NCI-H2196 treated with DMSO at 0.1 percent for 48 hours (cell line): ENCODE data around the gene TRPM5.

ENCODE experiments used
- DNase-seq: peaks from one replicate; lab custom pipeline; 2025; ENCODE audit not compliant: unreplicated experiment; lab: John Stamatoyannopoulos, UW

The TRPM5 gene

DNA sequence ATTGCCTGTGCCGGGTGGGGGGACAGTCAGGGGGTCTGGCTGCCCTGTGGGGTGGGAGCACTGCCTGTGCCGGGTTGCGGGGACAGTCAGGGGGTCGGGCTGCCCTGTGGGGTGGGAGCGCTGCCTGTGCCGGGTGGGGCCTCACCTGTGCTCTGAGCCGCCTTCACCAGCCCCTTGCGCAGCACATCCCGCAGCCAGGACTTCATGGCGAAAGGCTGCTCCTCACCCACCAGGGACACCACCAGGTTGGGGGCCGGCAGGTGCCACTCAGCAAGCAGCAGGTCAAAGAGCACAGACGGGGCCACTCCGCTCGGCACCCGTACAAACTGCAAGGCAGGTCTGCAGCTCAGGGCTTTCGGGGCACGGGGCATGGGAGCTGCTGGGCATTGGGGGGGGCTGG, 22.3 kb downstream of the TRPM5 start:
- DNase-seq, result no peak

GRCh38 chr11:2421226-2421994, 22.9 kb downstream of the TRPM5 start:
- DNase-seq, result no peak

DNA sequence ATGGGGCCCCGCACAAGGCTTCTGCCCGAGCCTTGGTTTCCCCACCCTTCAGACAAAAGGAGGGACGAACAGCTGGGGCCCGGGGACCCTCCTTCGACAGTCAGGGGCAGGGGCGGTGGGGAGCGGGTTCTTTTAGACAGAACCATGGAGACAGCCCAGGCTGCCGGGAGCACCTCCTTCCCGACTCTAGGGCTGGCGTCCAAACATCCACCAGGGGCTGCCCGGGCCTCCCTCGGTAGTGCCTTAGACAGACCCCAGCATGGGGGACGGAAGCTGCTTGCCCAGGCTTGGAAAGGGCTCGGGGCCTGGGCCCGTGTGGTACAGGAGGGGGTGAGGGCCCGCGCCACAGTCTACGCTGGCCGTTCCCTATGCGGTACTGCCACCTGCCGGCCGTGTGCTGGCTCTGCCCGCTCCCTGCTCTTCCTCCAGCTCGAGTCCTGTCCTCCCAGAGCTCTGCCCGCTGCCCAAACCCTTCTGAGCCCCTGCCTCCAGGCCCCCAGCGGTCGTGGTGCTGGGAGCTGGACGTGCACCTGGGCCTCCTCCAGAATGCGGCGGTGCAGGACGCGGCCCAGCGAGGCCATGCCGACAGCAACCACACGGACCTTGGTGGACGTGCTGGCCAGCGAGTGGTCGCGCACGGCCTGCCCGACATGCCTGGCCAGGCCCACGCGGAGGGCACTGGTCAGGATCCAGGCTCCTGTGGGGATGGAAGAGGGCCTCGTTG, 23.6 kb downstream of the TRPM5 start:
- DNase-seq, result peak; percentile 74

- peak; percentile 52 for DNase-seq
Measured at GRCh38 chr11:2419638-2420501, 24.4 kb downstream of the TRPM5 start.

- no peak for DNase-seq
Measured at GRCh38 chr11:2418693-2419360, 25.5 kb downstream of the TRPM5 start.

GRCh38 chr11:2417856-2418692, 26.2 kb downstream of the TRPM5 start:
- DNase-seq, result no peak

GRCh38 chr11:2416765-2417164, 27.5 kb downstream of the TRPM5 start:
- DNase-seq, result no peak

GRCh38 chr11:2415601-2416380, 28.5 kb downstream of the TRPM5 start:
- no peak for DNase-seq

DNA sequence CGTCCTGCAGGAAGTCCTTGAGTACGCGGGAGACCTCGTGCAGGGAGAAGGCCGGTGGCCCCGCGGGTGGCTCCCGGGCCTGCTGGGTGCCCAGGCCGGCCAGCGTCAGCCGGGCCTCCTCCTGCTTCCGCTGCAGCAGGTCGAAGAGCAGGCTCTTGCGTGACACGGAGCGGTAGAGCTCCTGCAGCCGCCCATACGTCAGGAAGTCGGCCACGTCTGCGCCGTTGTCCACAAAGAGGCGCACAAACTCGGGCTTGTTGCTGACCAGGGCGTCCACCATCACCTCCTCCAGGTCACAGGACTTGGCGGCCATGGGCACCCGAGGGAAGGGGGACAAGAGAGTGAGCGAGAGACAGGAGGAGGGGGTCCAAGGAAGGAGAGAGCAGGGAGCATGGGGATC, 29.1 kb downstream of the TRPM5 start:
- no peak for DNase-seq

GRCh38 chr11:2414616-2415015, 29.7 kb downstream of the TRPM5 start:
- DNase-seq, result no peak

DNA sequence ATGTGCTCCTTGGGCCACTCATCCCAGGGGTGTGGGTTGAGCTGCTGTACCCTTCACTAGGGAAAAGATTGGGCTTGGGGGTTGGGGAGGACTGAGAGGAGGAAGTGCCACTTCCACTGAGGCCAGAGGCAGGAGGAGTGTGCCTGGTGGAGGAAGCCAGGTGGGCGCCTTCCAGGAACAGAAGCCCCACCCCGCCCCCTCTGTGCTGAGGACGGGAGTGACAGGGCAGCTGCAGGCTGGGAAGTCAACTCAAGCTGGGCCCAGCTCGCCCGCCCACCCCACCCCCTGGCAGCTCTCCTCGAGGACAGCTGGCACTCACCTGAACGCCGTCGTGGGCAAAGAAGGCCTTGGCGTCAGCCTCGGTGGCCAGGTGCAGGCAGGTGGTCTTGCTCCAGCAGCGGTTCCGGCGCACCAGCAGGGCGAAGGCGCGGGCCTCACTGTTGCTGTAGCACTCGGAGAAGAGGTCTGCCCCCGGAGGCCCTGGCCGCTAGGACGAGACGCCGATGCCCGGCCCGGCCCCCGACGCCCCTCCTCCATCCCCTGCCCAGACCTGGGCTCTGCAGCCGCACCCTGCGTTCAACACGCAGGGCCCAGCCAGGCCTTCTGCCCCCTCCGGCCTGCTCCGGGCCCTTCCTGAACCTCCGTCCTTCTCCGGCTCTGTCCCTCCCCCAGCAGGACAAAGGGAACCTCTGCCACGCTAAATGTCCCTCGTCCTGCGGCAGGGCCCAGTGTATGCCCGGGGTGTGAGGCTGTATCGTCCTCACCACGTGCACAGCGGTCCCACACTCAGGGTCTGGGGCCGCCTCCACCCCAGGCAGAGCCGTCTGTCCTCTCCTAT, 30.4 kb downstream of the TRPM5 start:
- no peak for DNase-seq

DNA sequence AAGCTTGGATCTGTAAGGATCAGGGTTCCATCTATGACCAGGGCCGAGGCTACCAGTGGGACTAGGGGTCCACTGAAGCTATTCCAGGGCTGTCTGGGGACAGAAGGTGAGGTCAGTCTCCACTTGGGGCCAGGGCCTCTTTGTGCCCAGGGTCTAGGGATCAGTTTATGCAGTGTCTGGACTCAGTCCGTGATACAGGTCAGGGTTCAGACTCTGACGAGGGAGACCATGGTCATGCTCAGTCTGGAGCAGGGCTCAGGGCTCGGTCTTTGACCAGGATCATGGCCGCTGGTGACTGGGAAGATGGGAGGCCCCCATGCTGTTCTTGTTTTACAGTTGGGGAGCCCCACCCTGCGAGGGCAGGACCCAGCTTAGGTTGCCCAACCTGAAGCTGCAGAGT, 32.0 kb downstream of the TRPM5 start:
- DNase-seq, result no peak

DNA sequence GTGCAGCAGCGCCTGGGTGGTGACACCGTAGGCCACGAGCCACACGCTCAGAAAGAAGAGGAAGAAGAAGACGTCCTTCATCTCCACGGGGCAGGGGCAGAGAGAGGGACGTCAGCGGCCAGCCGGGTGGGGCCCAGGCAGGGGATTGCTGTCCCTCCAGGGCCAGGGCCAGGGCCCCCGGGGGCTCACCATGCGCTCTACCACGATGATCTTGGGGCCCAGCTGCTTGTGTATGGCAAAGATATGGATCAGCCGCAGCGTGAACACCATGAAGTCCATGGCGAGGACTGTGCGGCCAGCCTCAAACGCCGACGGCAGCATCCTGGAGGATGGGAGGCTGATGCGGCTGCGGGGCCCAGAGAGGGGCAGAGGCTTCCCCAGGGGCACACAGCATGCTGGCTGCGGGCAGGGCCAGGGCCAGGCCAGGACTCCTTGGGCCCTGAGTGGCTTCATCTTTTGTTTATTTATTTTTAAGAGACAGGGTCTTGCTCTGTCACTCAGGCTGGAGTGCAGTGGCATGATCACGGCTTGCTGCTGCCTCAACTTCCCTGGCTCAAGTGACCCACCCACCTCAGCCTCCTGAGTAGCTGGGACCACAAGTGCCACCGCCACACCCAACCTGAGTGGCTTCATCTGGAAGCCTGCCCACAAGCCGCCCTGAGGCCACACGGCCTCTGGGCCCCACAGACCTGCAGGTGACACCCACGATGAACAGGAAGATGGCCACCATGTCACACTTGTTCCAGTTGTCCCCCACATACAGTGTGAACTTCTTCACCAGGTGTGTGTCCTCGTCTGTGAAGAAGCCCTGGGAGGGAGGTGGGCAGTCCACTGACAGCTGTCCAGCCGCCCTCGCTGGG, 32.6 kb downstream of the TRPM5 start:
- DNase-seq, result no peak

GRCh38 chr11:2410616-2411015, 33.7 kb downstream of the TRPM5 start:
- DNase-seq, result no peak

GRCh38 chr11:2409611-2410468, 34.5 kb downstream of the TRPM5 start:
- DNase-seq, result no peak

DNA sequence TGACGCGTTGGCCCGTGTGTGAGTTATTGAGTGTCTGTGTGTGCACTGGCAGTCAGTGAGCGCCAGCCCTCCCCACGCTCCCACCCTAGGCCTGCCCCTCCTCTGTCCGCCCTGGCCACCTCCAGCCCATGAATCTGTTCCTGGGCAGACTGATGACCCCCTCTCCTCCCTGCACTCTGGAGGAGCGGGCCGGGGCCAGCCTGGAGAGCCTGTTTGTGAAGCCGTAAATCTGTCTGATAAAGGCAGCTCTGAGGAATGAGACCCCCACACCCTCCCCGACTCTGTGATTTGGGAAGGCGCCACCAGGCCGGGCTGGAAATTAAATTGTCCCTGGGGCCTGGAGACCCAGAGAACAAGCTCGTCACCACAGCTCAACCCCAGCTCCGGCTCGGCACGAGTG, 35.2 kb downstream of the TRPM5 start:
- DNase-seq, result no peak

GRCh38 chr11:2408671-2409070, 35.6 kb downstream of the TRPM5 start:
- DNase-seq, result no peak
